Rectal smooth muscle tissue (tissue), 1 donor: Measurements from ENCODE around the gene ARHGEF17.

Experiments used
- H3K27ac ChIP-seq: one replicate; pipeline ENCODE4 v1.7.0; 2013; ENCODE audit warnings: low read depth, low read length, inconsistent platforms
- H3K27me3 ChIP-seq: one replicate; pipeline ENCODE4 v1.7.0; 2013; ENCODE audit warnings: low read length; ENCODE audit not compliant: control insufficient read depth, insufficient read depth
- H3K36me3 ChIP-seq: one replicate; pipeline ENCODE4 v1.7.0; 2013; ENCODE audit warnings: low read length; ENCODE audit not compliant: control insufficient read depth, insufficient read depth
- H3K4me1 ChIP-seq: one replicate; pipeline ENCODE4 v1.7.0; 2013; ENCODE audit warnings: low read length; ENCODE audit not compliant: control insufficient read depth, insufficient read depth
- H3K4me3 ChIP-seq: one replicate; pipeline ENCODE4 v1.7.0; 2013; ENCODE audit warnings: low read length
- H3K9ac ChIP-seq: one replicate; pipeline ENCODE4 v1.7.0; 2013; ENCODE audit warnings: low read length

The ARHGEF17 gene

GRCh38 chr11:73416786-73417185 is 108.7 kb downstream of the ARHGEF17 start:
- Histone ChIP-seq H3K9ac (no peak overlapping the region), H3K27ac (no peak overlapping the region), H3K36me3 (no peaks in the 10 kb centered on the region), H3K27me3 (no peaks in the 10 kb centered on the region), H3K4me1 (peaks cover 8% of the 10 kb centered on the region), H3K4me3 (no peak overlapping the region)
